Liver (tissue), 3 donors: ENCODE data around the gene TRIM40.
A peak's percentile ranks its signal among the peaks of the same experiment; 100 is the strongest.

Experiments used
- CTCF ChIP-seq: fragments of 150-350 bp; IDR thresholded peaks from 2 replicates; pipeline ENCODE4 v1.5.1; 2017; ENCODE audit warnings: improper control_type of control experiment, low read depth, low read length; ENCODE audit not compliant: missing input control
- GABPA ChIP-seq, 2 donors: IDR thresholded peaks in 1 of 2; conservative IDR thresholded peaks in 1 of 2; 2 replicates each; pipeline ENCODE4 v1.6.1; 2016; ENCODE audit warnings: antibody characterized with exemption in 2 of 2, mild to moderate bottlenecking in 1 of 2, moderate library complexity in 1 of 2
- HNF4A ChIP-seq, 2 donors: conservative IDR thresholded peaks; 2 replicates each; pipeline ENCODE4 v1.6.1; 2016; ENCODE audit warnings: antibody characterized with exemption in 2 of 2, mild to moderate bottlenecking in 2 of 2
- JUND ChIP-seq, 2 donors: IDR thresholded peaks; 2 replicates each; pipeline ENCODE4 v1.6.1; 2016; ENCODE audit warnings: antibody characterized with exemption in 2 of 2
- RXRA ChIP-seq, 2 donors: IDR thresholded peaks; 2 replicates each; pipeline ENCODE4 v1.6.1; 2017 to 2018; ENCODE audit warnings: antibody characterized with exemption in 2 of 2, mild to moderate bottlenecking in 1 of 2
- YY1 ChIP-seq: IDR thresholded peaks from 2 replicates; pipeline ENCODE4 v1.6.1; 2016; ENCODE audit warnings: antibody characterized with exemption, mild to moderate bottlenecking
- donor health status: healthy.
- donor health status: healthy.

DNA sequence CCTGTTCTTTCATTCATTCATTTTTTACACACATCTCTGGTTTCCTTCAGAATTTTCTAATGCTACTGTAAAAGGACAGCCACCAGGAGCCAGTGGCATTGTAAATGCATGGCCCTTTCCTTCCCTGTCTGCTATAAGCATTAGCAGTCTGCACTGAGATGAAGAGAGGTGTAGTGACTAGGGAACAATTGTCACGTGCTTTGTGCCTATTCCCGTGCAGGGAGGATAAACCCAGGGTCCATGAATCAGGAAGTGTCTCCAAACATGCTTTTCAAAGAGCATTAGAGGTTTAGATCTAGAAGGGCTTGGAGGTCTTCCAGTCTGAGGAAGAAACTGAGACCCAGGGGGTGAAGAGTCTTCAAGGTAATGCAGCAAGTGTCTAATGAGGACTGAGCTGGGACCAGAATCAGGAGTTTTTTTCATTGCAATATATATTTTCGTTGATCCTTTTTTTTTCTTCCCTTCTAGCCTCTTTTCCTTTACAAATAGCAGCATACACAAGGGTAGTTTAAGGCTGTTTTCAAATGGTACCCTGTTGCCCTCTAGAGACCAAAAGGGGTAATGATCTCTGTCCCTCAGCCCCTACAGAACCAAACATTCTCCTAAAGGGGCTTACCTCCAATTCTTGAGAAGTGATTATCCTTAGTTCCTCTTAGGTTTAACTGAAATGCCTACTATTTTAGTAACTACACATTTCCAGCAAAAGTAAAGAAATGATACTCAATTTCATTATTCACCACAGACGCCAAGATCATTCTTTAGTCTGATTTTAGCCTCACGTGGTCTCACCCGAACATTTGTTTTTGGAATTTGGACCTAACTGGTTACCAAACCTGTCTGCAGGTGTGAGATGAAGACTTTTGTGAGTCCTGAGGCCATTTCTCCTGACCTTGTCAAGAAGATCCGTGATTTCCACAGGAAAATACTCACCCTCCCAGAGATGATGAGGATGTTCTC is 34.0 kb downstream of the TRIM40 start:
- TF ChIP-seq CTCF (peak; percentile 85), HNF4A (conservative IDR thresholded peaks at IDR 0.05) (peak in 1 of 2 donors; percentile 8), RXRA (IDR thresholded peaks at IDR 0.05) (no peak), JUND (IDR thresholded peaks at IDR 0.05) (no peak), YY1 (no peak), GABPA (IDR thresholded peaks at IDR 0.05 in 1 of 2, conservative IDR thresholded peaks at IDR 0.05 in 1 of 2) (no peak)
